ENCODE data around the gene PCYT2.

GRCh38 chr17:81866440-81867169 lies 44.6 kb downstream of the PCYT2 start:
- no peak for TF ChIP-seq CTCF (IDR thresholded peaks at IDR 0.05)
- TF ChIP-seq EZH2 (IDR thresholded peaks at IDR 0.05) = no peak
- no peak for TF ChIP-seq EZH2phosphoT487 (IDR thresholded peaks at IDR 0.05)

Measured in neural progenitor cell (in vitro differentiated cells).